ENCODE data around the gene SEC14L1. TPM values are rescaled to one million over a fixed set of nuclear protein-coding genes. Genes with fewer than 3 reads are reported as not detected.
"Not testable (repeated sequence)": the region's sequence is repeated elsewhere in the genome, so short reads cannot be mapped to it uniquely, and the experiment has no call there.

Gene SEC14L1
- total RNA-seq, 1 experiment from 2014 or later: 78.6 TPM

GRCh38 chr17:77099997-77100396 lies 40.8 kb upstream of the SEC14L1 start:
- no peak for DNase-seq (ENCODE audit: low spot score)
- BruUV-seq (replicated peaks): no TSS peak
- Histone ChIP-seq H3K27me3 (replicated peaks; ENCODE audit: insufficient read depth, low read depth, low read length, poor library complexity) (no peaks in the 10 kb centered on the region), H3K27ac (ENCODE audit: low read depth, low read length, poor library complexity, severe bottlenecking) (no peak overlapping the region), H3K4me3 (ENCODE audit: low read depth, low read length, poor library complexity, severe bottlenecking) (no peak overlapping the region), H3K4me1 (ENCODE audit: insufficient read depth, low read length, poor library complexity, severe bottlenecking) (peaks cover 25% of the 10 kb centered on the region), H3K36me3 (ENCODE audit: insufficient read depth, low read length, poor library complexity, severe bottlenecking) (peaks cover 29% of the 10 kb centered on the region), H3K9me3 (ENCODE audit: low read depth, low read length, poor library complexity, severe bottlenecking) (no peaks in the 10 kb centered on the region)
- intact Hi-C loops (cut with micrococcal nuclease; ENCODE audit: unreplicated experiment): no loop called here
- TF ChIP-seq, protein P1, sequence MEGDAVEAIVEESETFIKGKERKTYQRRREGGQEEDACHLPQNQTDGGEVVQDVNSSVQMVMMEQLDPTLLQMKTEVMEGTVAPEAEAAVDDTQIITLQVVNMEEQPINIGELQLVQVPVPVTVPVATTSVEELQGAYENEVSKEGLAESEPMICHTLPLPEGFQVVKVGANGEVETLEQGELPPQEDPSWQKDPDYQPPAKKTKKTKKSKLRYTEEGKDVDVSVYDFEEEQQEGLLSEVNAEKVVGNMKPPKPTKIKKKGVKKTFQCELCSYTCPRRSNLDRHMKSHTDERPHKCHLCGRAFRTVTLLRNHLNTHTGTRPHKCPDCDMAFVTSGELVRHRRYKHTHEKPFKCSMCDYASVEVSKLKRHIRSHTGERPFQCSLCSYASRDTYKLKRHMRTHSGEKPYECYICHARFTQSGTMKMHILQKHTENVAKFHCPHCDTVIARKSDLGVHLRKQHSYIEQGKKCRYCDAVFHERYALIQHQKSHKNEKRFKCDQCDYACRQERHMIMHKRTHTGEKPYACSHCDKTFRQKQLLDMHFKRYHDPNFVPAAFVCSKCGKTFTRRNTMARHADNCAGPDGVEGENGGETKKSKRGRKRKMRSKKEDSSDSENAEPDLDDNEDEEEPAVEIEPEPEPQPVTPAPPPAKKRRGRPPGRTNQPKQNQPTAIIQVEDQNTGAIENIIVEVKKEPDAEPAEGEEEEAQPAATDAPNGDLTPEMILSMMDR (conservative IDR thresholded peaks at IDR 0.05; ENCODE audit: low read depth, low read length): no peak
- TF ChIP-seq EZH2 (IDR thresholded peaks at IDR 0.05; ENCODE audit: borderline replicate concordance, low read depth, low read length, poor library complexity, severe bottlenecking): no peak
- CTCF ChIA-PET: no interaction called here
- POLR2A ChIA-PET (ENCODE audit: low non-redundant PET): no interaction called here

GRCh38 chr17:77101521-77102410 lies 39.0 kb upstream of the SEC14L1 start:
- POLR2A ChIA-PET (ENCODE audit: low non-redundant PET): no interaction called here
- CTCF ChIA-PET: no interaction called here
- Histone ChIP-seq H3K4me3 (ENCODE audit: low read depth, low read length, poor library complexity, severe bottlenecking) (no peak overlapping the region), H3K36me3 (ENCODE audit: insufficient read depth, low read length, poor library complexity, severe bottlenecking) (peaks cover 17% of the 10 kb centered on the region), H3K4me1 (ENCODE audit: insufficient read depth, low read length, poor library complexity, severe bottlenecking) (peaks cover 22% of the 10 kb centered on the region), H3K9me3 (ENCODE audit: low read depth, low read length, poor library complexity, severe bottlenecking) (no peaks in the 10 kb centered on the region), H3K27me3 (replicated peaks; ENCODE audit: insufficient read depth, low read depth, low read length, poor library complexity) (no peaks in the 10 kb centered on the region), H3K27ac (ENCODE audit: low read depth, low read length, poor library complexity, severe bottlenecking) (no peak overlapping the region)
- DNase-seq (ENCODE audit: low spot score): no peak
- intact Hi-C loops (cut with micrococcal nuclease; ENCODE audit: unreplicated experiment): no loop called here
- no TSS peak for BruUV-seq (replicated peaks)
- no peak for TF ChIP-seq EZH2 (IDR thresholded peaks at IDR 0.05; ENCODE audit: borderline replicate concordance, low read depth, low read length, poor library complexity, severe bottlenecking)
- TF ChIP-seq, protein P1 (conservative IDR thresholded peaks at IDR 0.05; ENCODE audit: low read depth, low read length): no peak

- CTCF ChIA-PET; POLR2A ChIA-PET (ENCODE audit: low non-redundant PET); H3K4me3 ChIP-seq (ENCODE audit: low read depth, low read length, poor library complexity, severe bottlenecking); H3K27me3 ChIP-seq (replicated peaks; ENCODE audit: insufficient read depth, low read depth, low read length, poor library complexity); intact Hi-C loops (cut with micrococcal nuclease; ENCODE audit: unreplicated experiment); BruUV-seq (replicated peaks); H3K9me3 ChIP-seq (ENCODE audit: low read depth, low read length, poor library complexity, severe bottlenecking); DNase-seq (ENCODE audit: low spot score); H3K27ac ChIP-seq (ENCODE audit: low read depth, low read length, poor library complexity, severe bottlenecking): not testable (repeated sequence)
- peaks cover 15% of the 10 kb centered on the region for H3K4me1 ChIP-seq (ENCODE audit: insufficient read depth, low read length, poor library complexity, severe bottlenecking)
- H3K36me3 ChIP-seq (ENCODE audit: insufficient read depth, low read length, poor library complexity, severe bottlenecking): peaks cover 14% of the 10 kb centered on the region
Observed at GRCh38 chr17:77102411-77103134, 38.2 kb upstream of the SEC14L1 start.

All from A673 (cell line).